Measurements from ENCODE around the gene MYOM1. TPM values are rescaled to one million over a fixed set of nuclear protein-coding genes. Genes with fewer than 3 reads are reported as not detected.

Gene MYOM1
- total and polyA plus RNA-seq, 2 donors (not counting 3 experiments of a cell fraction or from before 2014, with no cell fraction given): 0.08 TPM; not detected in 1

DNA sequence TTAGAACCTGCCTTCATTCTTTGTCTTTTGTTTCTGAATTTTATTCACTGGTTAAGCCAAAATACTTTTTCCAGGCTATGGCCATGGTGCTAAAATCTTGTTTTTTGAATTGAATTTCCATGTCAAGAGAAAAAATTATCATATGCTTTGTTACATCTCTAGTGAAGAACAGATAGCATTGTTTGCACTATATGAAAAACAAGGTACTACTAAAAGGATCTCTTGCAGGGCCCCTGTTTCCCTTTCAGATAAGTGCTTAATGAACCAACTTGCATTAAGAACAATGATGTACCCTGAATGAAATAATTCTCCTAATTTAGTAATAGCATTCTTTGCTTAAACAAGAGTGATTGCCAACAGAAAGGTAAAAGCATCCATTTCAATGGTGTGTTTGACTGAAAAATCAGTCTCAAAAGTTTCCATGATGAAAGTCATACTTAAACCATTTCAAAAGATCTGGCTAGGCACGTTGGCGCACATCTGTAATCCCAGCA is 37.9 kb upstream of the MYOM1 start:
- Histone ChIP-seq H4K20me1 (replicated peaks; ENCODE audit: control insufficient read depth, extremely low read depth, insufficient read depth, low read length) (no peaks in the 10 kb centered on the region), H2AFZ (ENCODE audit: low read depth, low read length) (no peak overlapping the region), H3K27ac (ENCODE audit: insufficient read depth, low read depth, low read length) (no peak overlapping the region), H3K9me1 (replicated peaks; ENCODE audit: control insufficient read depth, extremely low read depth, insufficient read depth, low read length) (no peaks in the 10 kb centered on the region), H3K4me3 (replicated peaks in 1 of 3; ENCODE audit: insufficient read depth in 1 of 3, low read depth in 1 of 3, low read length in 3 of 3) (no peak overlapping the region), H3K9me3 (replicated peaks; ENCODE audit: control insufficient read depth, insufficient read depth, low read length) (no peaks in the 10 kb centered on the region), H3K27me3 (ENCODE audit: control insufficient read depth in 2 of 2, insufficient read depth in 2 of 2, low read length in 2 of 2) (no peaks in the 10 kb centered on the region), H3K4me2 (ENCODE audit: insufficient read depth, low read length) (no peak overlapping the region), H3K79me2 (ENCODE audit: control insufficient read depth, insufficient read depth, low read length) (peaks cover 41% of the 10 kb centered on the region), H3K9ac (replicated peaks; ENCODE audit: extremely low read depth, insufficient read depth, low read length) (no peak overlapping the region), H3K4me1 (ENCODE audit: control insufficient read depth, extremely low read depth, insufficient read depth, low read length) (peaks cover 34% of the 10 kb centered on the region), H3K36me3 (ENCODE audit: control insufficient read depth in 2 of 2, extremely low read depth in 1 of 2, insufficient read depth in 2 of 2, low read length in 2 of 2) (peaks cover 26 to 32% of the 10 kb centered on the region in 2 experiments)
- FAIRE-seq (no peak), DNase-seq (ENCODE audit: low read depth, low spot score) (no peak)
- intact Hi-C loops (cut with micrococcal nuclease) (no loop called here), dilution Hi-C loops (cut with MboI; ENCODE audit: extremely low pct_ligation_motif_present, low sequenced_read_pairs) (loop anchor here (25.0 kb wide), 1 partner anchor 205 kb away; the partner anchor contains the start of gene TGIF1)
- no peak for TF ChIP-seq POLR2A (IDR thresholded peaks at IDR 0.05; ENCODE audit: low read depth, low read length)
- no peak for TF ChIP-seq JUN (IDR thresholded peaks at IDR 0.05; ENCODE audit: borderline replicate concordance, insufficient read depth, insufficient read length, low read depth)
- TF ChIP-seq, protein P1, sequence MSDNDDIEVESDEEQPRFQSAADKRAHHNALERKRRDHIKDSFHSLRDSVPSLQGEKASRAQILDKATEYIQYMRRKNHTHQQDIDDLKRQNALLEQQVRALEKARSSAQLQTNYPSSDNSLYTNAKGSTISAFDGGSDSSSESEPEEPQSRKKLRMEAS (IDR thresholded peaks at IDR 0.05; ENCODE audit: insufficient read depth, insufficient read length): no peak
- no peak for TF ChIP-seq MYC (IDR thresholded peaks at IDR 0.05; ENCODE audit: low read depth, low read length)
- TF ChIP-seq, protein P2, sequence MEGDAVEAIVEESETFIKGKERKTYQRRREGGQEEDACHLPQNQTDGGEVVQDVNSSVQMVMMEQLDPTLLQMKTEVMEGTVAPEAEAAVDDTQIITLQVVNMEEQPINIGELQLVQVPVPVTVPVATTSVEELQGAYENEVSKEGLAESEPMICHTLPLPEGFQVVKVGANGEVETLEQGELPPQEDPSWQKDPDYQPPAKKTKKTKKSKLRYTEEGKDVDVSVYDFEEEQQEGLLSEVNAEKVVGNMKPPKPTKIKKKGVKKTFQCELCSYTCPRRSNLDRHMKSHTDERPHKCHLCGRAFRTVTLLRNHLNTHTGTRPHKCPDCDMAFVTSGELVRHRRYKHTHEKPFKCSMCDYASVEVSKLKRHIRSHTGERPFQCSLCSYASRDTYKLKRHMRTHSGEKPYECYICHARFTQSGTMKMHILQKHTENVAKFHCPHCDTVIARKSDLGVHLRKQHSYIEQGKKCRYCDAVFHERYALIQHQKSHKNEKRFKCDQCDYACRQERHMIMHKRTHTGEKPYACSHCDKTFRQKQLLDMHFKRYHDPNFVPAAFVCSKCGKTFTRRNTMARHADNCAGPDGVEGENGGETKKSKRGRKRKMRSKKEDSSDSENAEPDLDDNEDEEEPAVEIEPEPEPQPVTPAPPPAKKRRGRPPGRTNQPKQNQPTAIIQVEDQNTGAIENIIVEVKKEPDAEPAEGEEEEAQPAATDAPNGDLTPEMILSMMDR (IDR thresholded peaks at IDR 0.05; ENCODE audit: extremely low read depth in 1 of 2, insufficient read depth in 1 of 2, low read depth in 1 of 2, low read length in 2 of 2): no peak
- TF ChIP-seq GATA2 (IDR thresholded peaks at IDR 0.05; ENCODE audit: insufficient read depth, insufficient read length, low read depth, low read length): no peak
- TF ChIP-seq POLR2AphosphoS5 (IDR thresholded peaks at IDR 0.05; ENCODE audit: insufficient read depth, low read depth, low read length): no peak
- TF ChIP-seq FOS (IDR thresholded peaks at IDR 0.05; ENCODE audit: borderline replicate concordance, insufficient read depth, low read length): no peak
- no peak for TF ChIP-seq EZH2 (IDR thresholded peaks at IDR 0.05; ENCODE audit: borderline replicate concordance, low read depth, low read length, severe bottlenecking)
- BruUV-seq (replicated peaks): no TSS peak
- ChIA-PET CTCF (no interaction called here), POLR2A (interaction anchor here (1.1 kb wide), 1 partner anchor 337 kb away, joined by 3 read pairs; no protein-coding TSS in a partner anchor)
